ENCODE data around the gene ZNF682. TPM values are rescaled to one million over a fixed set of nuclear protein-coding genes. Genes with fewer than 3 reads are reported as not detected.
"Not testable (repeated sequence)": the region's sequence is repeated elsewhere in the genome, so short reads cannot be mapped to it uniquely, and the experiment has no call there.

ZNF682 gene
- total and polyA plus RNA-seq, 2 of the 13 experiments (the other 11 are each of a cell fraction or from before 2014, with no cell fraction given), result 2.0 to 7.2 TPM

DNA sequence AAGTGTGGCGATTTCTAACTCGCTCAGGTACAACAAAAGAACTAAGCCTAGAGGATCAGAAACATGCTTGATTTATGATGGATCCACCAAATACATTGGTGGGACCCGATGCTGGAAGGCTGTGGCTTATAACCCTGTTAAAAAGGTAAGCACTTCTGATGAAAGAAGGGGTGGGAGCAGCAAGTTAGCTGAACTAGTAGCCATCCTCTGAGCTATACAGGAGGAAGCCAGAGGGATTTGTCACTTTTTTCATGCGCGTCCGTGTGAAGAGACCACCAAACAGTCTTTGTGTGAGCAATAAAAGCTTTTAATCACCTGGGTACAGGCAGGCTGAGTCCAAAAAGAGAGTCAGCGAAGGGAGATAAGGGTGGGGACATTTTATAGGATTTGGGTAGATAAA, 29.3 kb upstream of the ZNF682 start:
- intact Hi-C loops (cut with micrococcal nuclease; ENCODE audit: unreplicated experiment); H4K20me1 ChIP-seq (ENCODE audit: insufficient read depth, low read length); H3K4me1 ChIP-seq (ENCODE audit: insufficient read depth, low read length); H2AFZ ChIP-seq (ENCODE audit: low read length); ATAC-seq; in situ Hi-C loops (cut with HindIII; ENCODE audit: extremely low pct_ligation_motif_present, low pct_unique_long_range_greater_than_20kb); H3K9ac ChIP-seq (ENCODE audit: insufficient read depth, low read depth, low read length); POLR2A ChIA-PET; FAIRE-seq; H3K27me3 ChIP-seq (ENCODE audit: control insufficient read depth in 1 of 2, insufficient read depth in 2 of 2, low read length in 2 of 2); H3K4me3 ChIP-seq (replicated peaks in 1 of 3; ENCODE audit: insufficient read depth in 1 of 3, low read depth in 2 of 3, low read length in 3 of 3); H3K36me3 ChIP-seq (replicated peaks in 1 of 2; ENCODE audit: control insufficient read depth in 1 of 2, insufficient read depth in 2 of 2, low read length in 2 of 2); CTCF ChIA-PET (ENCODE audit: low intra/inter-chr PET ratio, low total read pairs); H3K27ac ChIP-seq (ENCODE audit: extremely low read length, insufficient read depth, low read length); DNase-seq (ENCODE audit: low spot score); BruUV-seq (replicated peaks); H3K79me2 ChIP-seq (ENCODE audit: insufficient read depth, low read length); H3K4me2 ChIP-seq (ENCODE audit: low read depth, low read length): not testable (repeated sequence)
- 22% methylated on average over 7 of the region's 7 CpGs for WGBS (ENCODE audit: low lambda C conversion rate)
- H3K9me3 ChIP-seq (ENCODE audit: low read length), result peaks cover 54% of the 10 kb centered on the region

DNA sequence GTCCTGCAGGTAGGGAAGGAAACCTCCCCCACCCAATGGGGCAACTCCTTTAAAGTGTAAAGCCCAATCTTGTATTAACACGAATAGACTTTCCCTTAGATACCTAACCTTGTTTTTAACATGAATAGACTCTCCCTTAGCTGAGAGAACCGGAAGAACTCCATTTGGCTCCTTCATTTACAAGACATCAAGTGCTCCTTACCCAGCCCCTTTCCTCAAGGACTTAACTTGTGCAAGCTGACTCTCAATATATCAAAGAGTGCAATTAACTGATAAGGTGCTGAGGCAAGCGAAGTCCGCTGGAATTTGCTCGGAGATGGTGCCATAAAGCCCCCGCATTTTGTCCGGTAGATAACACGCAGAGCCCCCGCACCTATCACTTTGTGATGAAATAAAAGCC, 28.6 kb upstream of the ZNF682 start:
- FAIRE-seq (no peak), ATAC-seq (no peak), DNase-seq (ENCODE audit: low spot score) (no peak)
- H3K4me2 ChIP-seq (ENCODE audit: low read depth, low read length), result no peak overlapping the region
- ChIA-PET POLR2A (no interaction called here), CTCF (ENCODE audit: low intra/inter-chr PET ratio, low total read pairs) (no interaction called here)
- H3K4me3 ChIP-seq (replicated peaks in 1 of 3; ENCODE audit: insufficient read depth in 1 of 3, low read depth in 2 of 3, low read length in 3 of 3), result no peak overlapping the region
- no peaks in the 10 kb centered on the region for H3K27me3 ChIP-seq (ENCODE audit: control insufficient read depth in 1 of 2, insufficient read depth in 2 of 2, low read length in 2 of 2)
- no peak overlapping the region for H3K9ac ChIP-seq (ENCODE audit: insufficient read depth, low read depth, low read length)
- in situ Hi-C loops (cut with HindIII; ENCODE audit: extremely low pct_ligation_motif_present, low pct_unique_long_range_greater_than_20kb), result no loop called here
- H3K36me3 ChIP-seq (replicated peaks in 1 of 2; ENCODE audit: control insufficient read depth in 1 of 2, insufficient read depth in 2 of 2, low read length in 2 of 2), result no peaks in the 10 kb centered on the region
- H3K79me2 ChIP-seq (ENCODE audit: insufficient read depth, low read length), result no peaks in the 10 kb centered on the region
- no peak for TF ChIP-seq KMT2B (CRISPR knock-in tag; IDR thresholded peaks at IDR 0.05)
- no peak for TF ChIP-seq NR2F6 (IDR thresholded peaks at IDR 0.05)
- no peak for TF ChIP-seq NR2F6 (CRISPR knock-in tag; IDR thresholded peaks at IDR 0.05)
- no peak for TF ChIP-seq ZNF777 (CRISPR knock-in tag; IDR thresholded peaks at IDR 0.05)
- TF ChIP-seq ZNF124 (CRISPR knock-in tag; IDR thresholded peaks at IDR 0.05), result no peak
- TF ChIP-seq ZFP82 (CRISPR knock-in tag; IDR thresholded peaks at IDR 0.05; ENCODE audit: borderline replicate concordance), result no peak
- H3K27ac ChIP-seq (ENCODE audit: extremely low read length, insufficient read depth, low read length), result no peak overlapping the region
- H4K20me1 ChIP-seq (ENCODE audit: insufficient read depth, low read length), result no peaks in the 10 kb centered on the region
- intact Hi-C loops (cut with micrococcal nuclease; ENCODE audit: unreplicated experiment), result no loop called here
- H2AFZ ChIP-seq (ENCODE audit: low read length), result no peak overlapping the region
- H3K4me1 ChIP-seq (ENCODE audit: insufficient read depth, low read length), result no peaks in the 10 kb centered on the region
- no TSS peak for BruUV-seq (replicated peaks)
- H3K9me3 ChIP-seq (ENCODE audit: low read length), result peaks cover 48% of the 10 kb centered on the region
- 34% methylated on average over 9 of the region's 9 CpGs for WGBS (ENCODE audit: low lambda C conversion rate)

Data from HepG2 (cell line).